Esophagus squamous epithelium (tissue), 4 donors: ENCODE measurements around the gene NSMF.

Experiments used
- POLR2A ChIP-seq, 4 donors: fragments of 450-650 bp; IDR thresholded peaks; one replicate each; pipeline ENCODE4 v1.6.1; 2017; ENCODE audit warnings: antibody characterized with exemption in 4 of 4, mild to moderate bottlenecking in 4 of 4, moderate library complexity in 3 of 4
- TF ChIP-seq, protein P1 (sequence below), 6 experiments: fragments of 450-650 bp in 4 of 6; fragments of 200-600 bp in 2 of 6; sonication (generic) in 2 of 6; IDR thresholded peaks; one replicate each; pipeline ENCODE4 v1.5.1; 2016 to 2019; ENCODE audit warnings: antibody characterized with exemption in 6 of 6, mild to moderate bottlenecking in 4 of 6, moderate library complexity in 4 of 6

DNA sequence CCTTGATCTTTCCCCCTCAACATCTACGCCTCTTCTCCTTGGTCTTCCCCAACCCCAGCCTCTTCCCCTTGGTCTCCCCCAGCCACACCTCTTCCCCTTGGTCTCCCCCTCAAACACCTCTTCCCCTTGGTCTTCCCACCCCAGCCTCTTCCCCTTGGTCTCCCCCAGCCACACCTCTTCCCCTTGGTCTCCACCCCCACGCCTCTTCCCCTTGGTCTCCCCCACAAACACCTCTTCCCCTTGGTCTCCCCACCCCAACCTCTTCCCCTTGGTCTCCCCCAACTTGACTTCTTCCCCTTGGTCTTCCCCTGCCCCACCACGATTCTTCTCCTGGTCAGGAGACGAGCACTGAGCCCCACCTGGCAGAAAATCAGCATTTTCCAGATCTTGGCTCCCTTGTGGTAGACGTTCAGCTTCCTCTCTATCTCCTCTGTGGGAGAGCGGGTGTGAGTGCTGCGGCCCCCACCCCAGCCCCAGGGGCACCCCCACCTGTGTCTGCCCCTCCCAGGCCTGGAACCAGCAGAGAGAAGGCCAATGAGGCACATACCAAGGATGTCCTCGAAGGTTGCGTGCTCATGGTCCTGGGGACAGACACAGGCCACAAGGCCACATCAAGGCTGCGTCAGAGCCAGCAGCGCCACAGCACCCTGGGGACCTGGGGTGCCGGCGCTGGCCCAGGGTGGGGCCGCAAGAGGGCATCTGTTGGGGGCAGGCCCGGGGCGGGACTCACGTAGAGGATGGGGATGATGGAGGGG, 7.0 kb downstream of the NSMF start:
- TF ChIP-seq, protein P1, sequence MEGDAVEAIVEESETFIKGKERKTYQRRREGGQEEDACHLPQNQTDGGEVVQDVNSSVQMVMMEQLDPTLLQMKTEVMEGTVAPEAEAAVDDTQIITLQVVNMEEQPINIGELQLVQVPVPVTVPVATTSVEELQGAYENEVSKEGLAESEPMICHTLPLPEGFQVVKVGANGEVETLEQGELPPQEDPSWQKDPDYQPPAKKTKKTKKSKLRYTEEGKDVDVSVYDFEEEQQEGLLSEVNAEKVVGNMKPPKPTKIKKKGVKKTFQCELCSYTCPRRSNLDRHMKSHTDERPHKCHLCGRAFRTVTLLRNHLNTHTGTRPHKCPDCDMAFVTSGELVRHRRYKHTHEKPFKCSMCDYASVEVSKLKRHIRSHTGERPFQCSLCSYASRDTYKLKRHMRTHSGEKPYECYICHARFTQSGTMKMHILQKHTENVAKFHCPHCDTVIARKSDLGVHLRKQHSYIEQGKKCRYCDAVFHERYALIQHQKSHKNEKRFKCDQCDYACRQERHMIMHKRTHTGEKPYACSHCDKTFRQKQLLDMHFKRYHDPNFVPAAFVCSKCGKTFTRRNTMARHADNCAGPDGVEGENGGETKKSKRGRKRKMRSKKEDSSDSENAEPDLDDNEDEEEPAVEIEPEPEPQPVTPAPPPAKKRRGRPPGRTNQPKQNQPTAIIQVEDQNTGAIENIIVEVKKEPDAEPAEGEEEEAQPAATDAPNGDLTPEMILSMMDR (IDR thresholded peaks at IDR 0.05) = no peak
- TF ChIP-seq POLR2A (IDR thresholded peaks at IDR 0.05) = no peak
